HS-27A (cell line): Measurements from ENCODE around the gene ZNF280B.
"Not testable (repeated sequence)": the region's sequence is repeated elsewhere in the genome, so short reads cannot be mapped to it uniquely, and the experiment has no call there.

Experiments
- DNase-seq: peaks from one replicate; pipeline ENCODE4 v3.0.0-alpha.2; 2012; ENCODE audit warnings: low read depth, missing footprints

The ZNF280B gene

DNA sequence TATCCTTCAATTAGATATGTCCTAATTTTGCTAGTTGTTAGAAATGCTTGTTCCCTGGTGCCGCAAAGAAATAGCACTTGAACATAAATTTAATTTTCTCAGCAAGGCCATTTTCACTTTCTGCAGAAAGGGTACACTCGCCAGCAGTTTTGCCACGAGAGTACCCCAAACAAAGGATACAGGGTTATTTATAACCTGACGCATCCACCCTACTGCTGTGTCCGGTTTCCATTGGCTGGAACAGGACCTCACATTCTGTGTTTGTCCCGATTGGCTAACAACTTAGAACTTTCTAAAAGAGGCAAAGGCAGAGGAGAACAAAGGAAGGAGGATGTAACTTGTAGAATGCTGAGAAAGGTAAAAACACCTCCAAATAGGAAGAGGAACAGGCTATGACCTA, 1.4 kb upstream of the ZNF280B start:
- not testable (repeated sequence) for DNase-seq

DNA sequence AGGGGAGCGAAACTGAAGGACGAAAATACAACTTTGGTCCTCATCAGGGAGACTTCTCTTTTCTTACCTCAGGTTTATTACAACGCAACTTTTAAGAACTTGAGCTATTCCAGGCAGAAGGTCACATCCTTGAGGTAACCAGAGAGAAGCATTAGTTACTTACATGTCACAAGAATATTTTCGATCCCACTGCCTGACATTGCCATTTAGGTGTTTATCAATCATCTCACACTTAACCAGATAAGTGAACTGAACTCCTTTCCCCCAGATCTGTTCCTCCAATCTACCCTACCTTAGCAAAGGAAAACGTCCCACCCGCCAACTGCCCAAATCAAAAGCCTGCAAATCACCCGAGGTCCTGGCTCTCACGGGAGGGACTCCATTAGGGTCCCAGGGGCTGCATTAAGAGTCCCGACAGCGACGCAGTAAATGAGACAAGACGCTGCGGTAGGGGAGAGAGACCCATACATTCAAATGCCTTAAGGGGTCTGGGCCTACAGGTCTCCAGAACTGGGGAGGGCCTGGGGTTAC, 734 bp downstream of the ZNF280B start:
- no peak for DNase-seq

- DNase-seq, result no peak
Measured at GRCh38 chr22:22506736-22507135, 1.8 kb downstream of the ZNF280B start.

DNA sequence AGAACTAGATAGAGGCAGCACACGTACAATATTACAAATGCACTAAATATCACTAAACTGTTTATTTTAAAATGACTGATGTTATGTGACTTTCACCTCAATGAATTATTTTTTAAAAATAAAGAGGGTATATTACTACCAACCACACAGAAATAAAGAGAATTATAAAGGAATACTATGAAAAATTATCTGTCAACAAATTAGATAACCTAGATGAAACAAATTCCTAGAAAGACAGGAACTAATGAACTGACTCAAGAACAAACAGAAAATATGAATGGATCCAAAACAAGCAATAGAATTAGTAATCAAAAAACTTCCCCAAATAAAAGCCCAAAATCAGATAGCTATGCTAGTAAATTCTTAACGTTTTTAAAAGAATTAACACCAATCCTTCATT, 10.3 kb downstream of the ZNF280B start:
- no peak for DNase-seq

GRCh38 chr22:22491589-22491988, 17.0 kb downstream of the ZNF280B start:
- not testable (repeated sequence) for DNase-seq

DNA sequence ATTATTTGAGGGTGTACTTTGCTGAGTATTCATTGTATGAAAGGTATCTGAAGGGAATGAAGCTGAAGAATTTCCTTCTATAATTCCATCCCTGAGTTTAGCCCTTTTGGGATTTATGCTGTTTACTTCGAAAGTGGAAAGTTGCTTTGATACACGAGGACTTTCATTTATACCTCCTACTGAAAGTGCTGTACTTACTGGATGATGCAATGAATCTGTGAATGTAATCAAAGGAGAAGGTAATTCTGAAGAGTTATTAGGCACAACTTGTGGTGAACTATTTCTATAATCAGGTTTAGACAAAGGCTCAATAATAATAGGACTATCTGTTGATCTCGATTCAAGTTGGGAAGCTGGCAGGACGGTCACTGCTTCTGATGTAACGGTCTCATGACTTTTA, 19.8 kb downstream of the ZNF280B start:
- no peak for DNase-seq

- no peak for DNase-seq
Measured at GRCh38 chr22:22487869-22488597, 20.5 kb downstream of the ZNF280B start.

GRCh38 chr22:22487059-22487458, 21.5 kb downstream of the ZNF280B start:
- DNase-seq, result no peak

DNA sequence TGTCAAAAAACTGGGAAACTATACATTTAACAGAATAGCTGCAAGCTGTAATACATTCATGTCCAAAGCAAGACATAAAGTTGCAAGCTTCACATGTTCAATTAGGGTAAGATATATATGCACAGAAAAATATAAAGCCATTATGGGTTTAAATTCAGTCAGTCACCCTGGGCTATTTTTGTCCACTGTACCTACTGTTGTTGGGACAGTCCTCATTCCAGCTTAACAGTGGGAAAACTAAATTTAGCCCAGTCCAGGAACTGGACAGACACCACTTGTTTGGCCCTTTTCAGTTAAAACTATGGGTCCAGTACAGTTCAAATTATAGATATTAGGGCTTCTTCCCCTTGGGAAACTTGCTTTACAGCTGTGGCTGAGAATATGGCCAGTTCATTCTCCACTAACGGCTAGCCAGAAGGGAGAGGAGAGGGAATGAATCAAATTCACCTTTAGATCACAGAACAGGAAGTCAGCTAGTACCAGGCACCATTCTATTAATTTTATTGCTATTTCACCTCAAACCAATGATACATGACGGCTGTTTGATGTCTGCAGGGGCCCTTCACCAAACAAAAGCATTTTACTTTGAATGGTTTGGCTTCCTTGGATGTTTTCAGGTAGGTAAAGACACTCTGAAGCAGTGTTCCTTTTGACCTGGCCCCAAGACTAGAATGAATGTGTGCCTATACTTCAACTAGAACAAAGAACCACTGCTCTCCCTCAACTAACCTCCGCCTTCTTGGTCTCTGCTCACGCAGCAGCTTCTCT, 22.2 kb downstream of the ZNF280B start:
- no peak for DNase-seq

DNA sequence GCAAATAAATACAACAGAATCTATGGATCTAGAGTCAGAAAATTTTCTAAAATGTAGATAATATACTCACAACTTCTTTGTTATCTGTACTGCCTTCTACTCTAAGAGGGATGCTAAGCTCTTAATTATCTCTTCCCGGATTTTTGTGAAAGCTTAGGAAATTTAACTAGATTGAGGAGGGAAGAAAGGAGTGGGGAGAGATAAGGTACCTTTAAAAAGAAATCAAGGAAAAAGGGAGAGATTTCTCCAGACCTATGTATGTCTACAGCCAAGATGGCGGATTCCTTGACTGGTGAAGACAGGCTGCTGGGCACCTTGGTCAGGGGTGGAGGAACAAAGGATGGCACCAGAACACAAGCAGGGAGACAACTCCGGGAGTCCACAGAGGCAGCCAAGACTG, 23.0 kb downstream of the ZNF280B start:
- no peak for DNase-seq

- no peak for DNase-seq
Measured at GRCh38 chr22:22484023-22484422, 24.5 kb downstream of the ZNF280B start.

DNA sequence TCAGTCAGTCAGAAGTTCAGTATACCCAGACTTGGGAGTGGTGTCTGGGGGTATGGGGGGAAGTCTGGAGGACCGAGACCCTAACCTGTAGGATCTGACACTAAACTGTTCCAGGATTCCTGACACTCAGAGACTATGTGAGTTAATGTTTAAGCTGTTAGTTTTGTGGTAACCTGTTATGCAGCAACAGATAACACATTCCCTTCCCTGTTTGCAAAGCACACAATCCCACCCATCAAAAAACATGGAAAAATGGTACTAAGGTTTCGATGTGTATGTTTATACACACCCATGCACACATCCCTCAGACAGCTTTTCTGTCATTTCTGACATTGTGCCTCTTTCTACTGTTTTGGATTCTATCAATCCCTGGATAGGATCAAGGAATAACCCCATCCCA, 27.6 kb downstream of the ZNF280B start:
- DNase-seq, result no peak

DNA sequence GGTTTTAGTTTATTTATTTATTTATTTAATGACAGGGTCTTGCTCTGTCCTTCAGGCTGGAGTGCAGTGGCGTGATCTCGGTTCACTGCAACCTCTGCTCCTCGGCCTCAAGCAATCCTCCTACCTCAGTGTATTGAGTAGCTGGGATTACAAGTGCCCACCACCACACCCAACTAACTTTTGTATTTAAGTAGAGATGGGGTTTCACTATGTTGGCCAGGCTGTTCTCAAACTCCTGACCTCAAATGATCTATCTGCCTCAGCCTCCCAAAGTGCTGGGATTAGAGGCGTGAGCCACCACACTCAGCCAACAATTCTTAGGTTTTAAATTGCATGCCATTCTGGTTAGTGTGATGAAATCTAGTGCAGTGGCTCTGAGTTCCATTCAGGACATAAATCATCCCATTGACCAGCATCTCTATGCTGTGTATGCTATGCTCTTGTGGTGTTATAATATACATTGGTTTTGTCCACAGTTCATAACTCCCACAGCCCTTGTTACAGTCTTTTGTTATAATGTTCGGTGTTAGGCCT, 28.5 kb downstream of the ZNF280B start:
- DNase-seq, result no peak

GRCh38 chr22:22479116-22479515, 29.4 kb downstream of the ZNF280B start:
- DNase-seq, result no peak

GRCh38 chr22:22478470-22478869, 30.1 kb downstream of the ZNF280B start:
- no peak for DNase-seq

DNA sequence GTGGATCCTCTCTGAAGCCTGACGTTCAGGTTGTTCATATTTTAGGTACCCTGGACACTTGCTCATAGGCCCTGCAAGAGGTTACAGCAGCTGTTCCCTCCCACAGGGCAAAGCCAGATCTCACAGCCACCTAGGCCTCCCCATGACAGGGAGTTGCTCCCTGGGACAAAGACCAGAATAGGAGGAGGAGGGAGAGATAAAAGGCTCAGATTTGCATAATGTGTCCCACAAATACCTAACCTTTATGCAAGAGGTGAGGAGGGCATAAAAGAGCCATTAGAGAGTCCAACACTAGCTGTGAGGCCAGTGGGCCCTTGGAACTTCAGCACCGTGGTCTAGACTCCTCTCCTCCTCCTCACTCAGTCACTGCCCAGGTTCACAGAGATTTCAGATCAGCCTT, 33.8 kb downstream of the ZNF280B start:
- DNase-seq, result no peak

GRCh38 chr22:22471104-22471503, 37.4 kb downstream of the ZNF280B start:
- DNase-seq, result not testable (repeated sequence)

DNA sequence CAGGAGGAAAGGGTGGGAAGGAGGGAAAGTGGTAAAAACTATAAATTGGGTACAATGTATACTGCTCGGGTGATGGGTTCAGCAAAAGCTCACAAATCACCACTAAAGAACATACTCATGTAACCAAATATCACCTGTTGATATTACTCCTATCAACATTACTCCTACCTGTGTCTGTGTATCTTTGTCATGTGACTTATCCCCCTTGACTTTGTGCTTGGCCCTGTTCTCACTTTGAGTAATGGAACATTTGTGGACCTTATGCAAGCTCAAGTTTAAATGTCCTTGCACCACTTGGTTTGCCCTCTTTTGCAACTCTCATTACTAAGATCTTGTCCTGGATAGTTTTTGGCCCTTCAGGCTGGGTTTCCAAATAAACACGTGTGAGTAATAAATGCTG, 39.0 kb downstream of the ZNF280B start:
- DNase-seq, result no peak

- not testable (repeated sequence) for DNase-seq
Measured at GRCh38 chr22:22468794-22469469, 39.6 kb downstream of the ZNF280B start.

DNA sequence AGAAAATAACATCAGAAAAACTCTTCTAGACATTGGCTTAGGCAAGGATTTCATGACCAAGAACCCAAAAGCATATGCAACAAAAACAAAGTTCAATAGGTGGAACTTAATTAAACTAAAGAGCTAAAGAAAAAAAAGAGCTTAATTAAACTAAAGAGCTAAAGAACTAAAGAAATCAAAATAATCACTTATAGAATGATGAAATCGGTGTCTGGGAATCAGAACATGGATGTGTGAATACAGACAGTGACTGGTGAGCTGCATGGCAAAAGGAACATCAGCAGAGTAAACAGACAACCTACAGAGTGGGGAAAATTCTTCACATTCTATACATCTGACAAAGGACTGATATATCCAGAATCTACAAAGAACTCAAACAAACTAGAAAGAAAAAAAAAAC, 41.4 kb downstream of the ZNF280B start:
- no peak for DNase-seq

GRCh38 chr22:22465782-22466181, 42.8 kb downstream of the ZNF280B start:
- DNase-seq, result no peak

DNA sequence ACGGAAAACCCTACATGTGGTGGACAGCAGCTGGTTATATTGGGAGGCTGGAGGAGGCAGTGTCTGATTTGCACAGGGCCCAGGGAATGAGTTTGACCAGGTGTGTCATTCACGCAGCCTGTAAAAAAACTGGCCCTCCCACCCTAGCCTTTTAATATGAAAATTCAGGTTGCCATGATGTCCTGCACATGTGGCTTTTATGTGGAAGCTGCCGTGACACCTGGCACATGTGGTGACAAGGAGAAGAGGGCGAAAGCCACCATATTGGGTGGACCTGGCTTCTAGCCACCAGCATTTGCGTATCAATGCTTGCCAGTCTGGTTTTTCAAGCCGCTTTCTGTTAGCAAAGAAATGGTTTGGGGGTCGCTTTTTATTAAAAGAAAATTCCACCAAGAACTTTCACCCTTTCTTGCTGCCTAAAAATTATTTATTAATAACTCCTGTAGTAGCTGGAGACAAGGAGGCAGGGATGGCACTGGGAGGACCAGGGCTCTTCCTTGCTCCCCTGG, 43.4 kb downstream of the ZNF280B start:
- no peak for DNase-seq
